ENCODE measurements around the gene BTBD6. TPM values are rescaled to one million over a fixed set of nuclear protein-coding genes. Genes with fewer than 3 reads are reported as not detected.
"Not testable (repeated sequence)": the region's sequence is repeated elsewhere in the genome, so short reads cannot be mapped to it uniquely, and the experiment has no call there.

BTBD6 gene
- total and polyA plus RNA-seq, 5 experiments from 2014 or later, result 5.5 to 42.8 (median 15.6) TPM

DNA sequence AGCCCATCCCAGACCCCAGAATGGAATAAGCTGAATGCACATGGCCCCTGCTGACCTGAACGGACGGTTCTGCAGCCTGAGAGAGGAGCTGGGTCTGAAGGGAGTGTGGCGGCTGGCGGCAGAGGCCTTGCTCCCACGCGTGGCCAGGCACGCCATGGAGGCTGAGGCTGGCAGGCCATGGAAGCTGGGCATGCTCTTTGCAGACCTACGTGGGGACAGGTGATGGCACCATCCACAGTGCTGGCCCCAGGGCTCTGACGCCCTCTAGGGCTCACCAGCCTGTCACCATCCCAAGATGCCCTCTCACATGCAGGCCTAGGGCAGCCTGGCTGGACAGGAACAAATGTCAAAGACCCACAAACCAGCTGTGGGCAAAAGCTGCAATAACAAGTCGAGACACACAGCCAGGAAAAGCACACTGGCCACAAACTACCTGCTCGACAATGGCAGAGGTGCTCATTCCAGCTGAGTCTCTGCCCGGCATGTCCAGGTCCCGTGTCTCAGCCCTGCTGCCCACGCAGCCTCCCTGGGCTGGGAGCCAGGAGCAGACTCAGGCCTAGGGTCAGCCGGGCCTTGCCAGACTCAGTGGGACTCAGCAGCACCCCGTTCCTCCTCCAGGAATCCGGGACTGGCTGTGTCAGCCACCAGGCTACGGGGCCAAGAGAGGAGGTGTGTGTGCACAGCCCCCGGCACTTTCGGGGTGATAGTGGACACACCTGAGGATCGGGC lies 19.7 kb downstream of the BTBD6 start:
- POLR2A ChIA-PET, result no interaction called here
- H3K9me3 Mint-ChIP-seq, result no peaks in the 10 kb centered on the region
- H3K27ac Mint-ChIP-seq, result no peak overlapping the region
- peaks cover 2 to 9% (median 5%) of the 10 kb centered on the region in 4 donors for H3K4me1 Mint-ChIP-seq
- H3K4me3 Mint-ChIP-seq, result no peak overlapping the region
- ATAC-seq, result no peak
- peaks cover 0 to 45% (median 4%) of the 10 kb centered on the region in 3 donors for H3K36me3 Mint-ChIP-seq
- no peak for DNase-seq
- H3K27me3 Mint-ChIP-seq, result no peaks in the 10 kb centered on the region

DNA sequence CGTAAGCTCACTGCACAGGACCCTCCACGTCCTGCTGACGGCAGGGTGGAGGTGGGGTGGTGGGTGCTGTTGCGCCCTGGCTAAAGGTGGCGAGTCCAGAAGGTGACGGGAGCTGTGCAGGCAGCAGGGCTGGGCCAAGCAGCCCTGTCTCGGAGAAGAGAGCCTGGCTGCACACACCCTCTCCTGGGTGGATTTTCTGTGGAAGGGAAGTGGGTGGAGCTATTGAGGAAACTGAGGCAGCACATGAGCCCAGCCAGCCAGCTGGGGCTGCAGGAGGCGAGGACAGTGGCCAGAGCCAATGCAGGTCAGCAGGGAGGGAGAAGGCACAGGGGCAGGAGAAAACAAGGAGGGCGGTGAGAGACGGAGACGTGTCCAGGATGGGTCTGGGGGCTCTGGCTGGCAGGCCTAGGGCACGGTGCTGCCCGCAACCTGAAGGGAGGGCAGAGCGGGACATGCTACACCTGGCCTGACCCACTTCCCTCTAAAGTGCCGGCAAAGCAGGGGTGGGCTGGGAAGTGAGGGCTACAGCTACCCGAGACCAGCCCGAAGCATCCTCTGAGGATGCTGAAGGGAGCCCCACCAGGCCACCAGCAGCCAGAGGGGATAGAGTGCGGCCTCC lies 20.5 kb downstream of the BTBD6 start:
- H3K4me1 Mint-ChIP-seq, result peaks cover 2 to 11% (median 5%) of the 10 kb centered on the region in 4 donors
- DNase-seq (no peak), ATAC-seq (no peak)
- no peaks in the 10 kb centered on the region for H3K27me3 Mint-ChIP-seq
- peaks cover 0 to 37% (median 3%) of the 10 kb centered on the region in 3 donors for H3K36me3 Mint-ChIP-seq
- no peaks in the 10 kb centered on the region for H3K9me3 Mint-ChIP-seq
- POLR2A ChIA-PET, result no interaction called here
- peak overlapping the region in 1 of 10 donors; percentile 20 for H3K4me3 Mint-ChIP-seq
- H3K27ac Mint-ChIP-seq, result peak overlapping the region in 1 of 10 donors; percentile 62

DNA sequence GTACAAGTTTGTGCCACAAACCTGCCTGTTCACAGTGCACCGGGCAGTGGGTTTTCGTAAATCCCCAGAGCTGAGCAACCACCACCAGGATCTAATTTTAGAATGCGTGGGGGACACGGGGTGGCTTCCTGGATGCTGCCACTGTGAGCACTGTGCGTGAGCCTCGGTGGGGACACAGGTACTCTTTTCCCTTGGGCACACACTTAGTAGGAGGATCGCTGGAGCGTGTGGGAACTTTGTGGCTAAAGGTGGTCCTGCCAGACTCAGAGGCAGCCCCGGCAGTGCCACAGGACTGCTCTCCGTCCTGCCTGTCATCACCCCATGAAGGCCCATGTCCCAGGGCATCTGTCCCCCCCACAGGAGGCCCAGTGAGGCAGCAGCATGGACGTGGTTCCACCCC lies 21.1 kb downstream of the BTBD6 start:
- DNase-seq, result no peak
- Mint-ChIP-seq H3K27me3 (no peaks in the 10 kb centered on the region), H3K27ac (no peak overlapping the region), H3K9me3 (no peaks in the 10 kb centered on the region), H3K4me1 (peaks cover 4 to 15% (median 8%) of the 10 kb centered on the region in 4 donors), H3K4me3 (no peak overlapping the region), H3K36me3 (peaks cover 0 to 31% (median 0%) of the 10 kb centered on the region in 3 donors)
- POLR2A ChIA-PET, result no interaction called here
- no peak for ATAC-seq

DNA sequence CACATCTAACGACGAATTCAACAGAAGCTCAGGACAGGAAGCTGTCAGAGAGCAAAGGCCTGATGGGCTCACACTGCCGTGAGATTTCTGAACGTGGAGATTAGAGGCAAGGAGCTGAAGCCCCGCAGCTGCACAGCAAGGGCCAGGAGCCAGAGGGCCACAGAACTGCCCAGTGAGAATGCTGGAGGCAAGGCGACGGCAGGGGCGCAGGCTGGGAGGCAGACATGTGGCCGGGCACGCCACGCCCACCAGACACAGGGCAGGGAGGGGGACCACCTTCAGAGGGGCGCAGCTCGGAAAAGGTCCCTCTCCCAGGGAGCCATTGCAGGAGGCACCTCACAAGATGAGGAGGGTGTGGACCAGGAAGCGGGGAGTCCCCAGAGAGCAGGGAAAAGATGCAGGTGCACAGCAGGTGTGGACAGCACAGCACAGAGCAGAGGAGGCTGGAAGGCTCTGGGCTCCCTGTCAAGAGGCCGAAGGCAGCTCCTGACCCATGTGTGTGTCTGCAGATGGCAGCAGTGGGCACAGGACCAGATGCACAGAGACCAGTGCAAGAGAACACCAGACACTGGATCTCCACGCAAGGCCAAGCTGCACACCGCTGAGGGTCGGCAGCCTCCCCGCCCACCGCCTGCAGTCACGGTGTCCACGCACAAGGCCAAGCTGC lies 23.0 kb downstream of the BTBD6 start:
- no peak for ATAC-seq
- Mint-ChIP-seq H3K27me3 (no peaks in the 10 kb centered on the region), H3K4me3 (no peak overlapping the region), H3K9me3 (no peaks in the 10 kb centered on the region), H3K36me3 (peaks cover 0 to 23% (median 0%) of the 10 kb centered on the region in 3 donors), H3K4me1 (peaks cover 4 to 13% (median 10%) of the 10 kb centered on the region in 4 donors), H3K27ac (peak overlapping the region in 3 of 10 donors; percentile 27 to 81 (median 70))
- DNase-seq, result no peak
- POLR2A ChIA-PET, result no interaction called here

DNA sequence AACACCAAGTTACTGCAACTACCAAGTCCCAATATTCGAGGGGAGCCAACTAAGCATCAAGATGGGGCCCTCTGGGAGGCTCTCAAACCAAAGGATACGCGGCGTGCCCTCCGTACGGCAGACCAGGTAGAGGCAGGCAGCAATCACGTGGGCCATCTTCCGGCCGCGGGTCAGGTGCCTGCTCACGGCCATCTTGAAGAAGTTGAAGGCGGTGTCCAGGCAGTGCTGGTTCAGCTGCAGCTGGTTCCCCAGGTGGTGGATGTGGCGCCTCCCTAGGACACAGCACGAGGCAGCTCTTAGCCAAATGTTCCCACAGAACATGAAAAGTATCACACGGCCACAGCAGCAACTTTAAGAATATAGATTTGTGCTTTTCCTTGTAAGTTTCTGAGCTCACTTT lies 24.3 kb downstream of the BTBD6 start:
- Mint-ChIP-seq H3K27ac (peak overlapping the region in 1 of 10 donors; percentile 78), H3K4me3 (no peak overlapping the region), H3K9me3 (no peaks in the 10 kb centered on the region), H3K4me1 (peaks cover 4 to 13% (median 9%) of the 10 kb centered on the region in 4 donors), H3K27me3 (no peaks in the 10 kb centered on the region), H3K36me3 (peaks cover 0 to 13% (median 0%) of the 10 kb centered on the region in 3 donors)
- DNase-seq (no peak), ATAC-seq (no peak)
- POLR2A ChIA-PET, result no interaction called here

DNA sequence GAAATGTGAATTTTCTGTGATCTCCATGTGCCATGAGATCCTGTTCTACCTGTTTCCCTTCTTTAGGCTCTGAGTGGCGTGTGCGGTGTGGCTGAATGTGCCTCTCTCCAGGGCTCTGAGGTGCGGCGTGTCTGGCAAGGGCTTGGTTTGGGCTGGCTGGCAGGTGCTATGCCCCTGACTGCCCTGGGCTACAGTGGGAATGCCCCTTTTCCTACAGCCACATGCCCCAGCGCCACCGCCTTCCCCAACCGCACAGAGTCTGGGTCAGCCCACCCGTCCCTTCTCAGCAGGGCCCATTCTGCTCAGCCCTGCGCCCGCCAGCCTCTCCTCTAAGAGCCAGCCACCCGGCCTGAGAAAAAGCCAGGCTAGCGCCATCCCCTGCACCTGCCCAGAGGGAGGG lies 24.7 kb downstream of the BTBD6 start:
- ATAC-seq (no peak), DNase-seq (no peak)
- Mint-ChIP-seq H3K9me3 (no peaks in the 10 kb centered on the region), H3K4me3 (no peak overlapping the region), H3K27ac (peak overlapping the region in 3 of 10 donors; percentile 10 to 78 (median 62)), H3K27me3 (no peaks in the 10 kb centered on the region), H3K4me1 (peaks cover 4 to 13% (median 9%) of the 10 kb centered on the region in 4 donors), H3K36me3 (peaks cover 0 to 13% (median 0%) of the 10 kb centered on the region in 3 donors)
- POLR2A ChIA-PET, result no interaction called here

DNA sequence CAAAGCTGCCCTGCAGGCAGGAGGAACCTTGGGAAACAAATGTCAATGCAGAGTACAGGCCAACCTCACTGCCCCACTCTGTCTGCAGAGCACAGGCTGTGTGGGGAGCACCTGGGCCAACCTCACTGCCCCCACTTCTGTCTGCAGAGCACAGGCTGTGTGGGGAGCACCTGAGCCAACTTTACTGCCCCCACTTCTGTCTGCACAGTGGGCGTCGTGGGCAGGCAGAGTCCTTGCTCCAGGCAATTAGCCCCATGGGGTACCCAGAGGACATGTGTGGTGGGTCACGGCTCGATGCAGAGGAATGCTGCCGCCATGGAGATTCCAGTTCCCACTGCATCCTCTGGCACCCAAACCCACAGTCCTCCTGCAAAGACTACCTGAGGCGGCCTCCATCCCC lies 26.3 kb downstream of the BTBD6 start:
- DNase-seq, result no peak
- Mint-ChIP-seq H3K27ac (peak overlapping the region in 1 of 10 donors; percentile 29), H3K4me3 (no peak overlapping the region), H3K27me3 (no peaks in the 10 kb centered on the region), H3K36me3 (peaks cover 0 to 8% (median 2%) of the 10 kb centered on the region in 3 donors), H3K9me3 (no peaks in the 10 kb centered on the region), H3K4me1 (peaks cover 9 to 14% (median 11%) of the 10 kb centered on the region in 4 donors)
- POLR2A ChIA-PET, result no interaction called here
- ATAC-seq, result no peak

DNA sequence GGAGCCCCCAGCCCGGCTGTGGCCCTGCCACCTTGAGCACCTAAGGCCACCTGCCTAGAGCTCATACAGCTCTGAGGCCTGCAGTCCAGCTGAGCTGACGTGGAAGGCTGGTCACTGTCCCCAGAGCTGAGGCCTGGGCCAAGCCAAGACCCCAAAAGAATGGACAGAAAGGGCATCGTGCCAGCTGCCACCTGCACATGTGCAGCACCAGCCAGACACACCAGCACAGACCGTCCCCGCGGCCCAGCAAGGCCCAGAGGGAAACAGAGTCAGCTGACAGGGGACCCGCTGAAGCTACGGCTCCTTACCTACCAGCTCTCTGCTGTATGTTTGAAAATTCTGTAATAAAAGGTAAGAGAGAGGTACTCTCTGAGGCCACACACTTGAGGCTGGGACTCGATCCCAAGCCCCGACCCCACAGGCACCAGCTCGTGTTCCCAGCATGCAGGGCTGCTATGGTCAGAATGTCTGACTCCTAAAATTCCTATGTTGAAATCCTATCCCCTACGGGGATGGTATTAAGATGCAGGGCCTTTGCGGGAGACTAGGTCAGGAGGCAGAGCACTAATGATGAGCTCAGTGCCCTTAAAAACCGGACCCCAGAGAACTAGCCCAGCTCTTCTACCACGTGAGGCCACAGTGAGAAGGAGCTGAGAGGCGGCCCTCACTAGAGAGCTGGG lies 27.1 kb downstream of the BTBD6 start:
- POLR2A ChIA-PET, result no interaction called here
- DNase-seq, result no peak
- H3K9me3 Mint-ChIP-seq, result no peaks in the 10 kb centered on the region
- no peak overlapping the region for H3K4me3 Mint-ChIP-seq
- H3K36me3 Mint-ChIP-seq, result peaks cover 0 to 7% (median 2%) of the 10 kb centered on the region in 3 donors
- H3K27me3 Mint-ChIP-seq, result no peaks in the 10 kb centered on the region
- ATAC-seq, result no peak
- H3K27ac Mint-ChIP-seq, result peak overlapping the region in 4 of 10 donors; percentile 38 to 78 (median 72)
- H3K4me1 Mint-ChIP-seq, result peaks cover 9 to 14% (median 13%) of the 10 kb centered on the region in 4 donors

DNA sequence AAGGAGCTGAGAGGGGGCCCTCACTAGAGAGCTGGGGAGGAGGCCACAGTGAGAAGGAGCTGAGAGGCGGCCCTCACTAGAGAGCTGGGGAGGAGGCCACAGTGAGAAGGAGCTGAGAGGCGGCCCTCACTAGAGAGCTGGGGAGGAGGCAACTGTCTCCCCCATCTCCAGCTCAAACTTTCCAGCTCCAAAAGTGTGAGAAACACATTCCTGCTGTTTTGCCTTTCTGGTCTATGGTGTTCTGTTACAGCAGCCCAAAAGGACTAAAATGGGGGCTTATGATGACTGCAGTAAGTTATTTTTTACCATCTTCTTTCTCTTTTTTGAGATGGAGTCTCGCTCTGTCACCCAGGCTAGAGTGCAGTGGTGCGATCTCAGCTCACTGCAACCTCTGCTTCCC lies 29.1 kb downstream of the BTBD6 start:
- not testable (repeated sequence) for H3K27me3 Mint-ChIP-seq

DNA sequence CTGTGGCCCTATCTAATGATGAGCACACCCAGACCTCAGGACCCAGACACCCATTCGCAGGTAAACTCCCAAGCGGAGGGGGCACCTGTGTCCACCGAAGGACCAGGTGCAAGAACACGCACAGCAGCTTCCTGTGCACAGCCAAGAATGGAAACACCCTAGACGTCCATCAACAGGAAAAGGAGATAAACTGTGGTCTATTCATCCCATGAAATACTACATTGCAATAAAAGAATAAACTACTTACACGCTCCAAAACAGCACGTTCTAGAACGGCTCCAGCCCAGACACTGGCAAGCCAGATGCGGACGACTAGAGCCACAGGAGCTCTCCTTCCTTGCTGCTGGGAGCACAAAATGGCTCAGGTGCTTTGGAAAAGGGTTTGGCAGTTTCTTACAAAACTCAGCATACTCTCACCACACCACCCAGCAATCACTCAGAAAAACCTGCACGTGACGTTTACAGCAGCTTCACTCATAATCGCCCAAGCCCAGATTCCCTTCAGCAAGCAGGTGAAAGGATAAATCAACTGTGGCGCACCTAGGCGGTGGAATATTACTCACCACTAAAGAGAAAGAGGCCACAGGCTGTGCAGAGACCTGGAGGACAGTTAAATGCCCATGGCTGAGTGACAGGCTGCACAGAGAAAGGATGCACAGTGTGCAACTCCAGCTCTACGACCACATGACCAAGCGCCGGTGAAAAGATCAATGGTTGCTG lies 31.5 kb downstream of the BTBD6 start:
- Mint-ChIP-seq H3K27ac (peak overlapping the region in 1 of 10 donors; percentile 41), H3K27me3 (no peaks in the 10 kb centered on the region), H3K9me3 (no peaks in the 10 kb centered on the region), H3K4me1 (peaks cover 22 to 40% (median 32%) of the 10 kb centered on the region in 4 donors), H3K36me3 (peaks cover 0 to 7% (median 2%) of the 10 kb centered on the region in 3 donors), H3K4me3 (no peak overlapping the region)
- no peak for ATAC-seq
- POLR2A ChIA-PET, result no interaction called here
- no peak for DNase-seq

More for the DNA sequence above, 29.1 kb downstream of the BTBD6 start:
- H3K4me3 Mint-ChIP-seq, H3K9me3 Mint-ChIP-seq, ATAC-seq, H3K36me3 Mint-ChIP-seq, DNase-seq, POLR2A ChIA-PET: not testable (repeated sequence)
- Mint-ChIP-seq H3K27ac (peak overlapping the region in 2 of 10 donors; percentile 12 to 40), H3K4me1 (peaks cover 14 to 23% (median 19%) of the 10 kb centered on the region in 4 donors)

DNA sequence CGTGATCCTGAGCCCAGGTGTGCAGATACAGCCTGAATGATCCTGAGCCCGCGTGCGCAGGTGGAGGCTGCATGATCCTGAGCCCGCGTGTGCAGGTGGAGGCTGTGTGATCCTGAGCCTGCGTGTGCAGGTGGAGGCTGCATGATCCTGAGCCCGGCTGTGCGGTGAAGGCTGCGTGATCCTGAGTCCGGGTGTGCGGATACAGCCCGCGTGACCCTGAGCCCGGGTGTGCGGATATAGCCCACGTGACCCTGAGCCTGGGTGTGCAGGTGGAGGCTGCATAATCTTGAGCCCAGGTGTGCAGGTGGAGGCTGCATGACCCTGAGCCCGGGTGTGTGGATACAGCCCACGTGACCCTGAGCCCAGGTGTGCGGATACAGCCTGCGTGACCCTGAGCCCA lies 32.2 kb downstream of the BTBD6 start:
- POLR2A ChIA-PET, result no interaction called here
- no peak for DNase-seq
- Mint-ChIP-seq H3K4me3 (no peak overlapping the region), H3K9me3 (no peaks in the 10 kb centered on the region), H3K36me3 (peaks cover 0 to 14% (median 2%) of the 10 kb centered on the region in 3 donors), H3K27ac (no peak overlapping the region), H3K4me1 (peaks cover 25 to 47% (median 36%) of the 10 kb centered on the region in 4 donors), H3K27me3 (no peaks in the 10 kb centered on the region)
- no peak for ATAC-seq
